Caco-2 (cell line): ENCODE data around the gene DPYSL5. TPM values are rescaled to one million over a fixed set of nuclear protein-coding genes. Genes with fewer than 3 reads are reported as not detected.

ENCODE experiments used
- BruUV-seq: library from RNA; stranded (reverse); fragments of 400-500 nt; replicated peaks from 2 replicates; lab custom pipeline; 2021; lab: Mats Ljungman, UMichigan
- CTCF ChIA-PET: fragments of 300-600 bp; sonication (Branson Sonifier 250); formaldehyde crosslinking; loops from one replicate; lab custom pipeline; 2022; ENCODE audit warnings: antibody characterized with exemption; lab: Charles Lee
- POLR2A ChIA-PET: fragments of 300-600 bp; sonication (Branson Sonifier 250); formaldehyde crosslinking; loops from one replicate; lab custom pipeline; 2022; ENCODE audit warnings: antibody characterized with exemption; lab: Charles Lee
- DNase-seq, 2 experiments: peaks; one replicate each; pipeline versions ENCODE4 v3.0.0 to v3.0.0-alpha.2; 2020 to 2022
- H3K27me3 ChIP-seq: replicated peaks from 2 replicates; pipeline ENCODE4 v1.6.0; 2011; ENCODE audit warnings: low read length; ENCODE audit not compliant: control insufficient read depth, insufficient read depth
- H3K36me3 ChIP-seq: 2 replicates; pipeline ENCODE4 v1.5.1; 2011; ENCODE audit warnings: low read length; ENCODE audit not compliant: control insufficient read depth, insufficient read depth
- H3K4me1 ChIP-seq: fragments of 250-450 bp; sonication (Bioruptor Pico); 2 replicates; pipeline ENCODE4 v1.5.1; 2020; ENCODE audit warnings: mild to moderate bottlenecking
- H3K4me3 ChIP-seq: 2 replicates; pipeline ENCODE4 v1.5.1; 2011; ENCODE audit warnings: low read depth, mild to moderate bottlenecking, control low read depth, low read length
- H3K9me3 ChIP-seq: fragments of 250-450 bp; sonication (Bioruptor Pico); 2 replicates; pipeline ENCODE4 v1.5.1; 2020; ENCODE audit warnings: mild to moderate bottlenecking, moderate library complexity
- H3K27ac Mint-ChIP-seq: one replicate; pipeline ENCODE4 v1.8.0; 2022; ENCODE audit warnings: mixed read lengths; ENCODE audit not compliant: unreplicated experiment
- H3K27me3 Mint-ChIP-seq: one replicate; pipeline ENCODE4 v1.8.0; 2022; ENCODE audit warnings: mixed read lengths; ENCODE audit not compliant: insufficient read depth, unreplicated experiment
- H3K36me3 Mint-ChIP-seq: one replicate; pipeline ENCODE4 v1.8.0; 2022; ENCODE audit warnings: mild to moderate bottlenecking, mixed read lengths; ENCODE audit not compliant: insufficient read depth, unreplicated experiment
- H3K4me1 Mint-ChIP-seq: one replicate; pipeline ENCODE4 v1.8.0; 2022; ENCODE audit warnings: low read depth, mixed read lengths; ENCODE audit not compliant: unreplicated experiment
- H3K4me3 Mint-ChIP-seq: one replicate; pipeline ENCODE4 v1.8.0; 2022; ENCODE audit warnings: mild to moderate bottlenecking, moderate library complexity, mixed read lengths; ENCODE audit not compliant: unreplicated experiment
- H3K9me3 Mint-ChIP-seq: one replicate; pipeline ENCODE4 v1.8.0; 2022; ENCODE audit warnings: mixed read lengths; ENCODE audit not compliant: unreplicated experiment
- CTCF ChIP-seq, 2 experiments: fragments of 200-600 bp in 1 of 2; IDR thresholded peaks; 1 replicate in 1 of 2; 2 replicates in 1 of 2; pipeline versions ENCODE4 v1.5.1 to v1.8.0; 2011 to 2022; ENCODE audit warnings: antibody characterized with exemption in 1 of 2, control low read depth in 1 of 2, inconsistent platforms in 1 of 2, low read depth in 1 of 2, low read length in 1 of 2, mild to moderate bottlenecking in 1 of 2, moderate library complexity in 1 of 2; ENCODE audit not compliant: insufficient read depth in 1 of 2, severe bottlenecking in 1 of 2, unreplicated experiment in 1 of 2
- intact Hi-C: fragments of 100-400 bp; cut with micrococcal nuclease; formaldehyde crosslinking; loops from one replicate; pipeline ENCODE4 v1.10.0; 2022; ENCODE audit not compliant: unreplicated experiment
- total RNA-seq: library from RNA; stranded (reverse); gene quantifications from 2 replicates; pipeline ENCODE4 v1.2.3, GENCODE V29; 2022

DPYSL5 gene
- total RNA-seq, 1 experiment from 2014 or later: 2.4 TPM

GRCh38 chr2:26849056-26849999, 1.4 kb downstream of the DPYSL5 start:
- intact Hi-C loops: no loop called here
- no peak for TF ChIP-seq CTCF (IDR thresholded peaks at IDR 0.05; ENCODE audit: insufficient read depth in 1 of 2, low read depth in 1 of 2, low read length in 1 of 2, severe bottlenecking in 1 of 2, unreplicated experiment in 1 of 2)
- Mint-ChIP-seq H3K4me1 (no peaks in the 10 kb centered on the region), H3K9me3 (no peaks in the 10 kb centered on the region), H3K4me3 (peak overlapping the region; percentile 65), H3K27me3 (peaks cover 13% of the 10 kb centered on the region), H3K27ac (no peak overlapping the region), H3K36me3 (no peaks in the 10 kb centered on the region)
- ChIA-PET POLR2A (interaction anchor here (0.7 kb wide), 2 partner anchors 59 to 155 kb away, joined by 4 to 5 read pairs; no protein-coding TSS in a partner anchor), CTCF (interaction anchor here (0.6 to 4.1 kb wide), 9 partner anchors 66 to 393 kb away, joined by 3 to 18 read pairs (median 3); no protein-coding TSS in a partner anchor)
- H3K4me3 ChIP-seq: peak overlapping the region; percentile 40; the same call in 1 of the 2 replicates
- H3K9me3 ChIP-seq: no peaks in the 10 kb centered on the region
- peak in 1 of 2 experiments; percentile 22 for DNase-seq
- H3K4me1 ChIP-seq: peaks cover 24% of the 10 kb centered on the region
- no peaks in the 10 kb centered on the region; the same call in none of the 2 replicates for H3K27me3 ChIP-seq
- no TSS peak for BruUV-seq
- no peaks in the 10 kb centered on the region for H3K36me3 ChIP-seq

GRCh38 chr2:26850000-26850431, 2.1 kb downstream of the DPYSL5 start:
- BruUV-seq: no TSS peak
- peaks cover 24% of the 10 kb centered on the region for H3K4me1 ChIP-seq
- peaks cover 13% of the 10 kb centered on the region for H3K27me3 Mint-ChIP-seq
- no peaks in the 10 kb centered on the region; the same call in none of the 2 replicates for H3K27me3 ChIP-seq
- no peak for TF ChIP-seq CTCF (IDR thresholded peaks at IDR 0.05; ENCODE audit: insufficient read depth in 1 of 2, low read depth in 1 of 2, low read length in 1 of 2, severe bottlenecking in 1 of 2, unreplicated experiment in 1 of 2)
- no peak for DNase-seq
- no peaks in the 10 kb centered on the region for H3K36me3 ChIP-seq
- intact Hi-C loops: no loop called here
- no peak overlapping the region for H3K4me3 ChIP-seq
- no peaks in the 10 kb centered on the region for H3K9me3 Mint-ChIP-seq
- CTCF ChIA-PET: interaction anchor here (0.6 to 4.1 kb wide), 5 partner anchors 72 to 394 kb away, joined by 3 to 18 read pairs (median 9); no protein-coding TSS in a partner anchor
- no peaks in the 10 kb centered on the region for H3K4me1 Mint-ChIP-seq
- POLR2A ChIA-PET: no interaction called here
- no peaks in the 10 kb centered on the region for H3K9me3 ChIP-seq
- H3K27ac Mint-ChIP-seq: no peak overlapping the region
- no peak overlapping the region for H3K4me3 Mint-ChIP-seq
- no peaks in the 10 kb centered on the region for H3K36me3 Mint-ChIP-seq

GRCh38 chr2:26850505-26850904, 2.6 kb downstream of the DPYSL5 start:
- CTCF ChIA-PET: interaction anchor here (4.1 kb wide), 1 partner anchor 92 kb away, joined by 18 read pairs; no protein-coding TSS in a partner anchor
- H3K36me3 ChIP-seq: no peaks in the 10 kb centered on the region
- POLR2A ChIA-PET: no interaction called here
- no peak for DNase-seq
- H3K9me3 Mint-ChIP-seq: no peaks in the 10 kb centered on the region
- intact Hi-C loops: no loop called here
- H3K4me1 ChIP-seq: peaks cover 24% of the 10 kb centered on the region
- no peak for TF ChIP-seq CTCF (IDR thresholded peaks at IDR 0.05; ENCODE audit: insufficient read depth in 1 of 2, low read depth in 1 of 2, low read length in 1 of 2, severe bottlenecking in 1 of 2, unreplicated experiment in 1 of 2)
- H3K4me3 Mint-ChIP-seq: no peak overlapping the region
- H3K9me3 ChIP-seq: no peaks in the 10 kb centered on the region
- peaks cover 15% of the 10 kb centered on the region for H3K27me3 Mint-ChIP-seq
- no peak overlapping the region for H3K4me3 ChIP-seq
- BruUV-seq: no TSS peak
- H3K27me3 ChIP-seq: no peaks in the 10 kb centered on the region; the same call in none of the 2 replicates
- H3K27ac Mint-ChIP-seq: no peak overlapping the region
- no peaks in the 10 kb centered on the region for H3K36me3 Mint-ChIP-seq
- H3K4me1 Mint-ChIP-seq: no peaks in the 10 kb centered on the region
